ENCODE data around the gene CDH24.

DNA sequence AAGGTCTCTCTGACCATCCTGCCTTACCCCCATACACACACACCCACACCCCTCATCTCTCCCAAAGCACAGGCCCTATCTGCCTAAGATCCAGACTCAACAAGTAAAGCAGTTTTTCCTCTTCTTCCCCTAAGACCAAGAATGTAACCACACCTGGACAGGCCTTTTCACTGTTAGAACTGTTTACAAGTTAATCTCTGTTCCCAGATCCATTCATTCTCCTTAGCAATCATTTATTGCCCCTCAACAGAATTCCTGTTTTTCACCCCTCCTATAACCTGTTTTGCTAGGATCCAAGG is 49.4 kb upstream of the CDH24 start:
- TF ChIP-seq GABPA (IDR thresholded peaks at IDR 0.05; ENCODE audit: borderline replicate concordance, insufficient read depth, low read length) (no peak), POLR2A (IDR thresholded peaks at IDR 0.05; ENCODE audit: control extremely low read depth in 1 of 2, low read depth in 2 of 2, low read length in 2 of 2) (no peak)

Data from H1 (cell line).